K562 (cell line): ENCODE data around the gene STK11. TPM values are rescaled to one million over a fixed set of nuclear protein-coding genes. Genes with fewer than 3 reads are reported as not detected.

Experiments
- AFF1 ChIP-seq, 2 experiments: fragments of 450-650 bp; IDR thresholded peaks; 2 replicates each; pipeline ENCODE4 v1.6.1; 2018; ENCODE audit warnings: mild to moderate bottlenecking in 2 of 2, low read depth in 1 of 2; ENCODE audit not compliant: partially characterized antibody in 2 of 2
- ASH1L ChIP-seq: fragments of 450-650 bp; IDR thresholded peaks from 2 replicates; pipeline ENCODE4 v1.6.1; 2018; ENCODE audit warnings: borderline replicate concordance, mild to moderate bottlenecking, low read depth; ENCODE audit not compliant: partially characterized antibody
- CAMTA2 ChIP-seq: fragments of 250-450 bp; sonication (Bioruptor Pico); conservative IDR thresholded peaks from 2 replicates; pipeline ENCODE4 v1.5.1; 2022
- CLOCK ChIP-seq: fragments of 250-450 bp; sonication (Bioruptor Pico); IDR thresholded peaks from 2 replicates; pipeline ENCODE4 v1.4.0; 2020; ENCODE audit warnings: mild to moderate bottlenecking, moderate library complexity, borderline replicate concordance
- HDAC6 ChIP-seq: IDR thresholded peaks from 2 replicates; pipeline ENCODE4 v1.6.1; 2012; ENCODE audit warnings: low read depth, mild to moderate bottlenecking, control low read depth, inconsistent platforms, low read length, moderate library complexity
- PRMT5 ChIP-seq: sonication (generic); formaldehyde crosslinking; IDR thresholded peaks from 2 replicates; pipeline ENCODE4 v1.5.0; 2020; ENCODE audit warnings: missing genetic modification reagents
- PTRF ChIP-seq: fragments of 450-650 bp; IDR thresholded peaks from 2 replicates; pipeline ENCODE4 v1.6.1; 2016; ENCODE audit warnings: mild to moderate bottlenecking, missing genetic modification characterization, missing compliant biosample characterization
- ZBTB7A ChIP-seq: IDR thresholded peaks from 2 replicates; pipeline ENCODE4 v1.6.1; 2011; ENCODE audit warnings: low read depth, mild to moderate bottlenecking, low read length, moderate library complexity, borderline replicate concordance; ENCODE audit not compliant: control insufficient read depth
- ZNF586 ChIP-seq: fragments of 450-650 bp; formaldehyde crosslinking; conservative IDR thresholded peaks from 2 replicates; pipeline ENCODE4 v1.4.0; 2020; ENCODE audit warnings: mild to moderate bottlenecking, moderate library complexity
- ZNF717 ChIP-seq: fragments of 250-450 bp; sonication (Bioruptor Pico); IDR thresholded peaks from 2 replicates; pipeline ENCODE4 v1.5.0; 2021
- polyA plus RNA-seq, 8 experiments: library from polyadenylated mRNA; depleted of rRNA in 4 of 8; stranded (reverse) in 5 of 8; unstranded in 3 of 8; fragments of >200 nt; fragmentation: Nextera tagmentation in 2 of 8; fragmentation: Illumina TruSeq in 1 of 8; extraction: Ambion mirVana in 2 of 8; extraction: Trizol in 1 of 8; gene quantifications; 2 replicates each; pipeline versions ENCODE4 v1.2.1 to v1.2.3, GENCODE V29; 2011 to 2014; ENCODE audit warnings: inconsistent platforms in 1 of 8, missing spikeins in 1 of 8
- total RNA-seq, 7 experiments: library from RNA; depleted of rRNA in 6 of 7; stranded (reverse); fragments of >200 nt in 6 of 7; fragmentation: Illumina TruSeq in 2 of 7; extraction: Trizol in 2 of 7; gene quantifications; 2 replicates each; pipeline versions ENCODE4 v1.2.1 to v1.2.3, GENCODE V29; 2011 to 2021; ENCODE audit warnings: low replicate concordance in 1 of 7
- TF ChIP-seq, protein P1 (sequence below): fragments of 250-450 bp; sonication (Bioruptor Pico); IDR thresholded peaks from 2 replicates; pipeline ENCODE4 v1.4.0; 2020; ENCODE audit warnings: borderline replicate concordance
- TF ChIP-seq, protein P2 (sequence below): fragments of 450-650 bp; formaldehyde crosslinking; IDR thresholded peaks from 2 replicates; pipeline ENCODE4 v1.4.0; 2022; ENCODE audit warnings: missing genetic modification characterization
- TF ChIP-seq, protein P3 (sequence below): sonication (generic); formaldehyde crosslinking; IDR thresholded peaks from 2 replicates; pipeline ENCODE4 v1.9.0; 2022; ENCODE audit warnings: mild to moderate bottlenecking, missing genetic modification reagents
- TF ChIP-seq, protein P4 (sequence below): fragments of 450-650 bp; formaldehyde crosslinking; IDR thresholded peaks from 2 replicates; pipeline ENCODE4 v1.4.0; 2020; ENCODE audit warnings: mild to moderate bottlenecking, moderate library complexity

Gene STK11
- total and polyA plus RNA-seq, 9 of the 15 experiments (the other 6 are each of a cell fraction or from before 2014, with no cell fraction given): 0.15 to 96.5 (median 31.7) TPM

DNA sequence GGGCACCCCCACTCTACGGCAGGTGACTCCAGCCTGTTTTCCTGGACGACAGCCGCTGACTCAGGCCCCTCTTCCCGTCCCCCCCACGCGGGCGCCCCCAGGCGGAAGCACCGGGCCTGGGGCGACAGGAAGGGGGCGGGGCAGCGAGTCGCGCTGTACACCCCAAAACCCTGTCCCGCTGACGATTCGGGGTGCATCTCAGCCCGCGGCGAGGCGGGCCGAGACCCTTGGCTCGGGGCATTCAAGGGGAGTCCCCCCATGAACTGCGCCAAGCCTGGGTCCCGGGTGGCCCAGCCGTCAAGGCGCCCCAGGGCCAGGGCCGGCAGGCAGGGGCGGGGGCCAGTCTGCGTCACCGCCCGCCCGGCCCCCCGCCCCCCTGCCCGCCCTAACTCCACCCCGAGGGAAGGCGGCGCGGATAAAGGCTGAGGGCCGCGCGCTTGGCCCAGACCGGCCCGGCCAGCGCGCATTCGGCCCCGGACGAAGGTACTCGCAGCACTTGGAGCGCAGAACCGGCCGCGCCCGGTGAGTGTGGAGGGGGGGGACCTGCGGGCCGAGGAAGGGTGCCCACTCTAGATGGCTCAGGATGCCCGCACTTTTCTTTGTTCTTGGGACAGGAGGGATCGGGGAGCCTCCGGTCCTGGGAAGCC is 42.7 kb downstream of the STK11 start, which contains the start of gene MIDN (continued):
- no peak for TF ChIP-seq AFF1 (IDR thresholded peaks at IDR 0.05; ENCODE audit: low read depth in 1 of 2, partially characterized antibody in 2 of 2)
- TF ChIP-seq HDAC6: no peak
- TF ChIP-seq ZNF717: no peak
- TF ChIP-seq PRMT5: no peak
- peak; percentile 96 for TF ChIP-seq ZBTB7A
- no peak for TF ChIP-seq CAMTA2 (CRISPR knock-in tag)
- no peak for TF ChIP-seq ASH1L
- TF ChIP-seq, protein P1, sequence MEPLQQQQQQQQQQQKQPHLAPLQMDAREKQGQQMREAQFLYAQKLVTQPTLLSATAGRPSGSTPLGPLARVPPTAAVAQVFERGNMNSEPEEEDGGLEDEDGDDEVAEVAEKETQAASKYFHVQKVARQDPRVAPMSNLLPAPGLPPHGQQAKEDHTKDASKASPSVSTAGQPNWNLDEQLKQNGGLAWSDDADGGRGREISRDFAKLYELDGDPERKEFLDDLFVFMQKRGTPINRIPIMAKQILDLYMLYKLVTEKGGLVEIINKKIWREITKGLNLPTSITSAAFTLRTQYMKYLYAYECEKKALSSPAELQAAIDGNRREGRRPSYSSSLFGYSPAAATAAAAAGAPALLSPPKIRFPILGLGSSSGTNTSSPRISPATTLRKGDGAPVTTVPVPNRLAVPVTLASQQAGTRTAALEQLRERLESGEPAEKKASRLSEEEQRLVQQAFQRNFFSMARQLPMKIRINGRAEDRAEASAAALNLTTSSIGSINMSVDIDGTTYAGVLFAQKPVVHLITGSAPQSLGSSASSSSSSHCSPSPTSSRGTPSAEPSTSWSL (CRISPR knock-in tag): peak; percentile 74; the same call in 1 of the 2 replicates
- TF ChIP-seq ZNF586 (CRISPR knock-in tag): no peak
- TF ChIP-seq CLOCK: no peak
- TF ChIP-seq, protein P2, sequence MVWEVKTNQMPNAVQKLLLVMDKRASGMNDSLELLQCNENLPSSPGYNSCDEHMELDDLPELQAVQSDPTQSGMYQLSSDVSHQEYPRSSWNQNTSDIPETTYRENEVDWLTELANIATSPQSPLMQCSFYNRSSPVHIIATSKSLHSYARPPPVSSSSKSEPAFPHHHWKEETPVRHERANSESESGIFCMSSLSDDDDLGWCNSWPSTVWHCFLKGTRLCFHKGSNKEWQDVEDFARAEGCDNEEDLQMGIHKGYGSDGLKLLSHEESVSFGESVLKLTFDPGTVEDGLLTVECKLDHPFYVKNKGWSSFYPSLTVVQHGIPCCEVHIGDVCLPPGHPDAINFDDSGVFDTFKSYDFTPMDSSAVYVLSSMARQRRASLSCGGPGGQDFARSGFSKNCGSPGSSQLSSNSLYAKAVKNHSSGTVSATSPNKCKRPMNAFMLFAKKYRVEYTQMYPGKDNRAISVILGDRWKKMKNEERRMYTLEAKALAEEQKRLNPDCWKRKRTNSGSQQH (CRISPR knock-in tag): no peak
- TF ChIP-seq, protein P3, sequence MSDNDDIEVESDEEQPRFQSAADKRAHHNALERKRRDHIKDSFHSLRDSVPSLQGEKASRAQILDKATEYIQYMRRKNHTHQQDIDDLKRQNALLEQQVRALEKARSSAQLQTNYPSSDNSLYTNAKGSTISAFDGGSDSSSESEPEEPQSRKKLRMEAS (CRISPR knock-in tag): 0 out of 2 replicates have a peak, but pooled peaks have one; percentile 42
- TF ChIP-seq, protein P4, sequence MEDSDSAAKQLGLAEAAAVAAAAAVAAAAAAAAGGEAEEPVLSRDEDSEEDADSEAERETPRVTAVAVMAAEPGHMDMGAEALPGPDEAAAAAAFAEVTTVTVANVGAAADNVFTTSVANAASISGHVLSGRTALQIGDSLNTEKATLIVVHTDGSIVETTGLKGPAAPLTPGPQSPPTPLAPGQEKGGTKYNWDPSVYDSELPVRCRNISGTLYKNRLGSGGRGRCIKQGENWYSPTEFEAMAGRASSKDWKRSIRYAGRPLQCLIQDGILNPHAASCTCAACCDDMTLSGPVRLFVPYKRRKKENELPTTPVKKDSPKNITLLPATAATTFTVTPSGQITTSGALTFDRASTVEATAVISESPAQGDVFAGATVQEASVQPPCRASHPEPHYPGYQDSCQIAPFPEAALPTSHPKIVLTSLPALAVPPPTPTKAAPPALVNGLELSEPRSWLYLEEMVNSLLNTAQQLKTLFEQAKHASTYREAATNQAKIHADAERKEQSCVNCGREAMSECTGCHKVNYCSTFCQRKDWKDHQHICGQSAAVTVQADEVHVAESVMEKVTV (CRISPR knock-in tag): no peak
- TF ChIP-seq PTRF (tag): no peak
